Activated CD8-positive, alpha-beta memory T cell treated with anti-CD3 and anti-CD28 coated beads for 24 hours (primary cell): ENCODE measurements around the gene AHNAK.
"Not testable (repeated sequence)": the region's sequence is repeated elsewhere in the genome, so short reads cannot be mapped to it uniquely, and the experiment has no call there.

ENCODE experiments used
- DNase-seq: peaks from one replicate; pipeline ENCODE4 v3.0.0-alpha.2; 2020

Gene AHNAK

DNA sequence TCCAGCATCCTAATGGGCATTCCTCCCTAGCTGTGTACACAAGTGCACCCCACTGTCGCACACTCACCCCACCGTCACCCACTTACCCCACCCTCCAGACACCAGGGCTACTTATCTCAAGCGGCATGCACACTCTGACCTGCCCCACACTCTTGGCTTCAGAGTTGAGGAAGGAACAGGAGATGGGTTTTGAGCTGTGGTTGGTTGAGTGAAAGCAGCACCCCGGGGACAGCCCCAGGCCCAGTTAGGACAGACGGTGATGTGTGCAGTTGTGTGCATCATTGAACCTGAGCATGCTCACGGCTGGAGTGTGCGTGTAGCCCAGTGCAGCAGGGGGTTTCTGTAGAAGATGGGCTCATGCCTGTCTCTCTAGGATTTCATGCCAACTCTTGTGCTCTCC is 32.5 kb downstream of the AHNAK start:
- no peak for DNase-seq

DNA sequence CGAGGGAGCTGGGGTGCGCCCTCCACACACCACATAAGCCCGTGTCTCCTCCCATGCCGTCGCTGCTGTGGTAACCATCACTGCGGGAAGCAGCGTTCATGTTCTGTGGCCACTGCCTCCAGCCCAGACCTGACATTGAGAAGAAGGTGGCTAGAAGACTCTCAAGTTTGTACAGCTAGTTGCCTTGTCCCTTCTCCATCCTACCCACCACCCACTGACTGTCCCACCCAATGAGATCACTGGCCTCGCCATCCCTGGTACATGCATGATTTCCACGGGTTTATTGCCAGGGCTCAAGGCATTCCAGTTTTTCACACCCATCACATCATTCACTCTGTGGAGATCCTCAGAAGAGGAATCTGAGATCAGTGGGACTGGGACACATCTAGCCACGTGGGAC is 33.0 kb downstream of the AHNAK start:
- no peak for DNase-seq

DNA sequence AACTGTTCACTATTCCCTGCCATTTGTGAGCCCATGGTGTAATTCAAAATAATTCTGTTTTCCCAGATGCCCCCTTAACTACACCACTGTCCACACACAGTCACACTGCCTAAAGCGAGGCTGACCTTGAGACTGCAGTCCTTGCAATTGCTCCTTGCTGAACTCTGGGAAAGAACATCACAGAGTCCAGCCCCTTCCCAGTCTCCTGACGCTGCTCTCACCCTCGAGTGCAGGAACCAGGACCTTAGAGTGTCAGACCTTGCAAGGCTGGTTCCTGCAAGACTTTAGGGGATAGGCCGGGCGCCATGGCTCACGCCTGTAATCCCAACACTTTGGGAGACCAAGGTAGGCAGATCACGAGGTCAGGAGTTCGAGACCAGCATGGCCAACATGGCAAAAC is 33.6 kb downstream of the AHNAK start:
- no peak for DNase-seq

DNA sequence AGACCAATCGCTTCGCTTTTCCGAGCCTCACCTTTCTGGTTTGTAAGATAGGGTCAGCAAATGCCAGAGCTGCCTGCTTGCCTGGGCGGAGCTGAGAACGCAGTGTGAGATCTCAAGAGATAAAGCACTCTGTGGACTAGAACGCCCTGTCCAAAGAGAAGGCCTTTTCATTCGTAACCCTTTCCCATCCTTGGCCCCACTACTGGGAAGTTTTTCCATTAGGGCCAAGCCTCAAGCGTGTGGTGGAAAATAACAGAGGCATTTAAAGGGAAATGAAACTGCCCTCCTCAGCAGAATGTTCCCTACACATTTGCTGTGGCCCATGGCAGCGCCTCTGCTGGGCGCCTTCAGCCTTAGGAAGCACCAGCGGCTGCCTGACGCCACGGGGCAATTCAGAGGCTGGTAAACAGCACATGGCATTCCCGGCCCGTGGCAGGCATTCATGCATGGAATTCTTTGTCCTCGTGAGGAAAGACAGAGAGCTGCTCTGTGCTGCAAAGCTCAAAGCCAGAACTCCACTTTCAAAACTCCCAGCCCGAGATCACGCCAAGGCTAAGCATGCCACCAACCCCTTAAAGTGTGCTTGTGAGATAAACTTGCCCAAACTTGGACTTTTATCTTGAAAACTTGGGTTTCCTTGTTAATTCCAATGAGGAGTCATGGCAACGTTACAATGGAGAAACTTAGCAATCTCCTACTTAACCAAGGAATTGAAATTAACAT is 38.1 kb downstream of the AHNAK start:
- no peak for DNase-seq

DNA sequence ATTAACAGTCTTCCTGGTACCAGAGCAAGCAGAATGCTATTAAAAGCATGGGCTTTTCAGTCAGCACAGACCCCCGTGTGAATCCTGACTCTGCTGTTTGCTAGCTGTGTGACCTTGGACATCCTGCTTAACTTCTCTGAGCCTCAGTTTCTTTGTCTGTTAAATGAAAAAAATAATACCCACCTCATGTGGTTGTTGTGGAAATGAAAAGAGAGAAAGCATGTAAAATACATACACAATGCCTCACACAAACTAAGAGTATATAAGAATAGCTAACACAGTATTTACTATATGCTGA is 39.5 kb downstream of the AHNAK start:
- no peak for DNase-seq

DNA sequence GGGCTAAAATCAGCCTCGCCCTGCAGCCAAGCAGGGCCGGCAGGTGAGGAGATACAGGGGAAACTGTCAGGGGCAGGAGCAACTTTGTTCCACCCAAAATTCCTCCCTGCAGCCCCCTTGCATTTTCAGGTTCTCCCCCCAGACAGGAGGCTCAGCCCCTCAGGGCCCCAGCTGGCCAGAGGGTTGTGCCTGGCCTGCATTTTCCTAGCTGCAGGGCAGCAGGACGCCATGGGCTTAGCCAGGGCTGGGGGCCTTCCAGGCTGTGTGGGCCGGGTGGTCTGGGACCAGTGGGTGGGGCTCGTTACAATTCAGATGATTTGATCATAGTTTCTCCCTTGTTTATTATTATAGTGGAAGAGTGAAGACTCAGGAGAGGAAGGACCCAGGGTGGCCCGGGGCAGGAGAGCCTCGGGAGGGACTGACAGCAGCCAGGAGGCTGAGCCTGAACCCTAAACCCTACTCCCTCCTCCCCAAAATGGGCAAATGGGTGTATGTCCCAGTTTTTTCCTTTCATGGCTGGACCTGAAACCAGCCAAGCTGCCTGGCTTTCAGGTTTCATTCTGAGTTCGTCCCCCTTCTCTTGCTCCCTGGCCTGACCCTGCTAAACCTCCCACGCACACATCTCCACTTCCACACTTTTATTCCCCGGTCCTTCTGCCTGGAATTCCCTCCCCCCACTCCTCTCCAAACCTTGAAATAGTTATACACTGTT is 40.0 kb downstream of the AHNAK start:
- DNase-seq = no peak

DNA sequence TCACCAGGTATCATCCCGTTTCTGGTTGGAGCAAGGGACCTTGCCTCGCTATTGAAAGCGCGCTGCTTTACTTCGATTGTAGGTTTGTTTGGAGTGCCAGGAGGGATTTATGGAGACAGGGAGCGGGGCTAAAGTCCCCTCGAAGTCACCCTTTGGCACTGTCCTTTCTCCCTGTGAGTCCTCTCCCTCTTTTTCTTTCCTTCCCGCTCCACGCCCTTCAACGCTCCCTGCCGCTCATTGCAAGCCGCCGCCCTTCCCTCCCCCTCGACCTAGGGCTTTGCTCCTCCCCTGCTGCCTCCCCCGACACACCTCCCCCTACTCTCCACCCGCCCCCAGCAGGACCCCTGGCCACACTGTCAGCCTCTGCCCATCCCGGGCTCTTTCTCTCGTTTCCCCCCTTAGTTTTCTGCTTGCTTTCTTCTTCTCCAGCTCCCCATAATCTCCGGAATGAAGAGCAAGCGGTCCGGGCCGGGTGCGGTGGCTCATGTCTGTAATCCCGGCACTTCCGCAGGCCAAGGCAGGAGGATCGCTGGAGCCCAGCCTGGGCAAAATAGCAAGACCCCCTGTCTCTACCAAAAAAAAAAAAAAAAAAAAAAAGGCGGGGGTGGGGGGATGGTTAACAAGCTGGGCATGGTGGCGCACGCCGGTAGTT is 41.0 kb downstream of the AHNAK start:
- no peak for DNase-seq

DNA sequence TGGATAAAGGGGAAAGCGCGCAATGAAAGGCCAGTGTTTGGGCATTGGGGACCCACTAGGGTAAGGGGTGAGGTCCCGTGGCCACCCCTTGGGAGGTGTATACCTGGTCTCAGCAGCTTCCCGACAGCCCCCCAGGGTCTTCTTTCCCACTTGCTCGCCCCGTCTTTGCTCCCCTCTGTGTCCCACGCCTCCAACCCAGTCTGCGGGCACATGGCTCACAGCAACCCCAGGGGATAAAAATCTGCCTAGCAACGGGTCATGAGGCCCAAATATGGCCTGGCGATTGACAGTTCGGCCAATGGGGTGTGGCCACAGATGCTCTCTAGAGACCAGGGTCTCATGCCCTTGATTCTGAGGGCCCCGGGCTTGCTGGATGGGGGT is 41.6 kb downstream of the AHNAK start:
- no peak for DNase-seq

DNA sequence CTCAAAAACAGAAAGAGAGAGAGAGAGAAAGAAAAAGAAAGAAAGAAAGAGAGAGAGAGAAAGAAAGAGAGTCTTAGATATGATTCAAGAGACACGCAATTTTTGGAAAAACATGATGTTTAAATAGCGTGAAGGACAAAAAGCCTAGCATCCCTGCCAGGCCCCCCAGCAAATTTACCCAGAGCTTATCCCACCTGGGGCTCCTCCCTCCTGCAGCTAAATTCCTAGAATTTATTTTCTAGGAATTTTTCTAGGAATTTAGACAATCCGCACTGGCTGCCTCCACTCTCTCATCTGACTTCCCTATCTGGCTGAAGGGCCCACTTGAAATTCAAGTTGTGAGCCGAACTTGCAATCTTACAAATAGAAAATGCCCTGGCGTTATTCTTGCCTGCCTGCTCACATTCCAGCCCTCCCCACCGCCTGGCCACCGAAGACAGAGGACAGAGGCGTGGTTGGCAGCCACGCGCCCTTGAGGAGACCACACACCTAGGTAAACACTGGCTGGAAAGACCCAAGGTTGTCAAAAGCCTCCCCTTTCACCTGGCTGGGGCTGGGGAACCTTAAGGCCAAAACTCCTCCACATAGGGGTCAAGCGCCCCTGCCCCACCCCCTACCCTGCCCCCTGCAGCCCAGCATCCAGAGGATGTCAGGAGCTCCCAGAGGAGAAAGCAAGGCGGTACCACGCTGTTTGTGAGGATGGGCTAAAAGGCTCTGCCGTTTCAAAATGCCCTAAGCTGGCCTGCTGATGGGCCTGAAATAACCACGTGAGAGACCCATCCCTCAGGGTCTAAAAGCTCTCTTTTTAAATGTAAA is 42.2 kb downstream of the AHNAK start:
- no peak for DNase-seq

DNA sequence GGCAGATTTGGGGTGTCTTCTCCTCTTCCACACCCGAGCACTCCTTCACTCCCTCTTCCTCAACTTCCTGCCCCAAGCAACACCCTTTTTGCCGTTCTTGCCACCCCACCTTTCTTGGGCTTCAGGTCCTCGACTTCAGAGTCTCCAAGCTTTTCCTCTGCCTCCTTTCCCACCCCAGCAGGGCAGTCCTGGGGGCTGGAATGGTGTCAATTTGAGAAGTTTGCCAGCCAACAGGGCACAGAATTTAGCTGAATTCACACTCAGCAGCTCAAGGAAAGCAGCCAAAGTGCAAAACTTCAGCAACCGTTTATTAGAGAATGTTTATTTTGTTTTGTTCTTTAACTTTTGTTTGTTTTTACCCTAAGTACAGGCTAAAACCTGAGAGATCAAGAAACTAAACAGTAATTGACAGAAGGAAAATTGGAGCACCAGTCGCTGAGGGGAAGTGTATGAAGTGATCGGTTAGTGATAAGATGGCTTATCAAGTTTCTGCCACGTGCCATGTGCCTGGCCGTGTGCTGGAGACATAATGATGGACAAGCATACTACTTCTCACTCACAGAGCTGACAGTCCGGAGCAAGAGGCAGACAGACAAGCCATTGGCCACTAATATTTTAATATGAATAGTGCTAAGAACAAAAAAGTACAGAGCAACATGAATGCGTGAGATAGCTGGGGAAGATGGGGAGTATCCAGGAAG is 44.4 kb downstream of the AHNAK start:
- no peak for DNase-seq

DNA sequence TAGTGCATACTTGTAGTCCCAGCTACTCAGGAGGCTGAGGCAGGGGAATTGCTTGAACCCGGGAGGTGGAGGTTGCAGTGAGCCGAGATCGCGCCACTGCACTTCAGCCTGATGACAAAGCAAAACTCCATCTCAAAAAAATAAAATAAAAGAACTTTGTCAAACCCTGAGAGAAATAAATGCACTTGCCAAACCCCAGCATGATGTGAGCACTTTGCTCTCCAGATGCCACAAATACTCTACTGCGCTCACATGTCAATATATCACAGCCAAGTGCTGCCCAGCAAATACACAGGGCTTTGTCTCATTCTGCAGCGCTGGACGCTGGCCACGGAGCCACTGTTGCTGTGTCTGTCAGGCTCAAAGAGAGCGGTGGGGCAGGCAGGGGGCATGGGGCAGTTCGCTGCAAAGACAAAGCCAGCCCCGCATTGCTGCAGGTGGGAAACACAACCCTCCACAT is 45.1 kb downstream of the AHNAK start:
- no peak for DNase-seq

DNA sequence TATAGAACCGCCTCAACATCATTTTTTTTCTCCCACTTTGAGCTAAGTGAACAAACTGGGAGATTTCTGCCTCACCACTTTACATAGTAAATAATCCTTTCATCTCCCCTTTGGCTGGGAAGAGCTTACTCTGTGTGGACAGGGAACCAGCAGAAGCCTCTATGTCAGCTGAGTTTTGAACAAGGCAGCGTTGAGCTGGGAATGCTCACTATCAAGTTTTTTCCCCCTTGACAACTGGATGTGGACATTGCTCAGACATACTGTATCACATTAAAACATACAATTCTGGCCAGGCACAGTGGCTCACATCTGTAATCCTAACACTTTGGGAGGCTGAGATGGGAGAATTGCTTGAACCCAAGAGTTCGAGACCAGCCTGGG is 46.0 kb downstream of the AHNAK start:
- no peak for DNase-seq

DNA sequence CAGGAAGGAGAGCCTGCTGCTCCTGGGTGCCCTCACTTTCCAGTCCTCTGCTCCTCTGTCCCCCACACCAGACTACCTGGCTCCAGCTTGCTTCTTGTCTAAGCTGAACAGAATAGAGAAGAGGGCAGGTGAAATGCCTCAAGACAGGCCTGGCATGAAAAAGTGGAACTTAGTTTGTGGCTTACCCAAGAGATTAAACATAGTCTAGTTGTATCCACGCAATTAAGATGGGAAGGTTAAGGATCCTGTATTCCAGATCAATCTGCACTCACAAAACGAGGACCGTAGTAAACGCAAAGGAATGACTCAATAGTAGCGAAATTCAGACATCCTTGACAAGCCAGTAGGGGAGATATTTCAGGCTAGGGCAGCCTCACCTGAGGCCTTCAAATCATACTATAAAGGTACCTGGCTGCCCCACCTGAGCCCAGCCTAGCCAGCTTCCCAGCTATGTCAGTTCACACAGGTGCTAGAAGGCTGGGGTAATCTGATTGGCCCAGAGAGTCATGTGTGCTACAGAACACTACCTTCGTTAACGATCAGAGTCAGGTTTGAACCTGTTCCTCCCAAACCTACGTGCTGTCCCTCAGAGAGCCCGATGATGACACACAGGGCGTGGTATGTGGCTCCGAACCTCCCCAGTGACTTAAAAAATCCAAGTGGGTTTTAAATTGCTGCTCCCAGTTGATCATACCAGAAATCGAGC is 46.5 kb downstream of the AHNAK start:
- no peak for DNase-seq

DNA sequence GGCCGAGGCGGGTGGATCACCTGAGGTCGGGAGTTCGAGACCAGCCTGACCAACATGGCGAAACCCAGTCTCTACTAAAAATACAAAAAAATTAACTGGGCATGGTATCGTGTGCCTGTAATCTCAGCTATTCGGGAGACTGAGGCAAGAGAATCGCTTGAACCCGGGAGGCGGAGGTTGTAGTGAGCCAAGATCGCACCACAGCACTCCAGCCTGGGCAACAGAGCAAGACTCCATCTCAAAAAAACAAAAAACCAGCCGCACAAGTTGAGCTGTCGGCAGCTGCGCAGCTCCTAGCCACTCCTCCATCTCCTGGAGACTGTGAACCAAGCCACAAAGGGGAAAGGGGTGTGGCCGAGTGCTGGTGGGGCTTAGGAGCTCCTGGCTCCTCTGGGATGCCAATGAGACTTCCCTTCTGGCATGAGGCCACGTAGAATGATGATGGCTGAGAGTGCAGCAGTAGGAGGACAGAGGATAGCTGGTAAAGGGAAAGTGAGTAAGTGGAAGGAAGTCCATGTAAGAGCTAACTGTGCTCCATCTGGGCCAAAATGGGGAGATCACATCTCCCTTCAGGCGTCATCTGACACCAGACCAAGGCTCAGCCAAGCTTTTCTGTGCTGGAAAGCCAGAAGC is 47.2 kb downstream of the AHNAK start:
- DNase-seq = not testable (repeated sequence)

DNA sequence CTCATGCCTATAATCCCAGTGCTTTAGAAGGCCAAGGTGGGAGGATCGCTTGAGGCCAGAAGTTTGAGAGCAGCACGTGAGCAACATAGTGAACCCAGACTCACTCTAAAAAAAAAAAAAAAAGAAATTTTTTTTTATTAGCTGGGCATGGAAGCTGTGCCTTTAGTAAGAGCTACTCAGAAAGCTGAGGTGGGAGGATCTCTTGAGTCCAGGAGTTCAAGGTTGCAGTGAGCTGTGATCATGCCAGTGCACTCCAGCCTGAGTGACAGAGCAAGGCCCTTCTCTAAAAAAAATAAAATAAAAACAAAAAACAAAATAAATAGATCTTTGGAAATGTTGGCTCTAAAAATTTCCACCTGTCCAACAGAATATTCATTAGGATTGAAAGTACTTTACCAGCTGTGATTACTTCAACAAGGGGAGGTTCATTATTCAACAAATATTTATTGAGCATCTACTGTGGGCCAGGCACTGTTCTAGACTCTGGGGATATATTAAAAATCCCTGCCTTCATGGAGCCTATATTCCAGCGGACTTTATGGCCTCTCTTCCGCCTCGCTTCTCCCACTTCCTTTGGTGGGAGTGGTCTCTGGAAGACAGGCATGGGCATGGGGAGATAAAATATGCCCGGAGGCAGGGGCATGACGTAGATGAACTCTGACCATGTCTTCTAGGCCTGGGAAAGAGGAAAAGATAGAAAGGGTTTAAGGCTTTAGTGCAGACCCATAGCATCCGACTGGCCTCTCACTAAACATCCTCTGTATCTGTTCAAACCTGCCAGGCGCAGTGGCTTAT is 47.9 kb downstream of the AHNAK start:
- no peak for DNase-seq

DNA sequence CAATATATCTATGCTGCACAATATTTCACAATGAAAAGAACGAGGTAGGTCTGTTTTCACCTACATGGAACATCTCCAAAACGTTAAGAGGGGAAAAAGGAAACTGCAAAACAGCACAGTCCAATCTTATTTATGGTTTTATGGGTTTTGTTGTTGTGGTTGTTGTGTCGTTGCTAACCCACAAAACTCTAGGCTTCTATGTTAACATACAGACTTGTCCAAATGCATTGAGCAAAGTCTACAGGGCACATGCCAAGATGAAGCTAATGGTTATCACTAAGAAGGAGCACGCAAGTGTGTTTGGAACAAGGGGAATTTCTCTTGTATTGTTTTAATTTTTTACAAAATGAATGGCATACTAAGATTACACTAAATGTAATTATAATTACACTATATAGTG is 48.6 kb downstream of the AHNAK start:
- no peak for DNase-seq

DNA sequence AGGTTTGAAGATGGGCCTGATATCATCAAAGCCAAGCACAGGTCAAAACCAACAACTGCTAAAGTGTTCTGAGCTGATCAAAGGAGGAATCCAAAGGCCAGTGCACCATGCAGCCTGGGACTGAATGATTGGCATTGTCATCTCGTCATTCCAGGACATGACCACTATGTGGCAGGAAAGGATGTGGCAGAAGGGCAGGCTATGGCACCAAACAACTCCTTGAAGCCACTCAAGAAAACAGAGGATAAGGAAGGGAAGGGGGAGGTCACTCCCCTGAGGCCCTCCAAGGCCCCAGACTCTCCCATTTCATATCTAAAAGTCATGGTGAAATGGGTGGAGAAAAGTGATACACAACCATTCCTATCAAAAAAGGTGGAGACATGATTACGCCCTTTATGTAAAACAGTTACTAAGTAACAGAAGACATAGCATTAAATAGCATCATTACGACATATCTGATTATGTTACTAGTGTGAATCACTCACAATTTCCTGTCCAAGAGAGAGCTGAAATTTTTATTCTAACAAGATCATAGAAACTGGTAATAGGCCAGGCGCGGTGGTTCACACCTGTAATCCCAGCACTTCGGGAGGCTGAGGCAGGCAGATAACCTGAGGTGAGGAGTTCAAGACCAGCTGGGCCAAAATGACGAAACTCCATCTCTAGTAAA is 49.3 kb downstream of the AHNAK start:
- DNase-seq = no peak

DNA sequence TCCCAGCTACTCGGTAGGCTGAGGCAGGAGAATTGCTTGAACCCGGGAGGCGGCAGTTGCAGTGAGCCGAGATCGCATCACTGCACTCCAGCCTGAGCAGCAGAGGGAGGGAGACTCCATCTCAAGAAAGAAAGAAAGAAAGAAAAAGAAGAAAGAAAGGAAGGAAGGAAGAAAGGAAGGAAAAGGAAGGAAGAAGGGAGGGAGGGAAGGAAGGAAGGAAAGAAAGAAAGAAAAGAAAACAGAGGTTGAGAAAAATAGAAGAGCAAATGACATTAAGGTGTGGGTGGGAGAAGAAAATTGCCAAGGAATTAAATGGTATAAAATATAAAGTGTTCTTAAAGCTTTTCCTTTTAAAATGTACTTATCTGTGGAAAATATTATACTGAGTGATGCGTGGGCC is 49.9 kb downstream of the AHNAK start:
- no peak for DNase-seq

DNA sequence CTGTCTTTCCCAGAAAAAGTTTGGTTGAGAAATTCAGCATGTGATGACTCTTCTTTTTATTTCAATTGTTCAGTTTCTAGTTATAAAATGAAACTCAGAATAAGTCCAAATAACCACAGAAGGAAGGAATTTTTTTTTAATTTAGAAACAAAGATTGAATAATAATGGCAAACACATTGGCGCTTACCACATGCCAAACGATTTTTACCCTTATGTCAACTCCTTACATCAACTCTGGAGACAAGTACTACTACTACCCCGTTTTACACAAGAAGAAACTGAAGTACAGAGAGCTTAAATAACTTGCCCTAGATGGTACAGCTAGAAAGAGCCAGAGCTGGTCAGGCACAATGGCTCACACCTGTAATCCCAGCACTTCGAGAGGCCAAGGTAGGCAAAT is 52.4 kb downstream of the AHNAK start:
- DNase-seq = no peak

DNA sequence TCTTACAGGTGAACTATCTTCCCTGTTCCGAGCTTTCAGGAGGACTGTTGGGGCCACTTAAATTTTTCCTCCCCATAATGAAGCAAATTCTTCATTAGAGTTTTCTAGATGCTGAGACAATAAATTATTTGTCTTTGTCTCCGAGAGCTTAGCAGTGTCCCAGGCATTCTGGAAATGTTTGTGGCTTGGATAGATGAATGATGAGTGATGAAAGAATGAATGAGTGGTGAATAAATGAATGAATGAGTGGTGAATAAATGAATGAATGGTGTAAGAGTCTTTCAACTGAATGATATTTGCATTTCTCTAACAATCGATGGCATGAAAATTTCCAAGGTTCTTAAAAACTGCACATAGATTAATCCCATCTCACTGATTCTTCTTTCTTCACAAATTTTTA is 52.8 kb downstream of the AHNAK start:
- no peak for DNase-seq
